ENCODE results near the gene WNT10A.
"Not testable (repeated sequence)": the region's sequence is repeated elsewhere in the genome, so short reads cannot be mapped to it uniquely, and the experiment has no call there.

Gene WNT10A

GRCh38 chr2:218894880-218895157 is 14.2 kb downstream of the WNT10A start:
- no peak for DNase-seq

- no peak for DNase-seq
These were observed 14.7 kb downstream of the WNT10A start for GRCh38 chr2:218895326-218895725.

- no peak for DNase-seq
These were observed 15.3 kb downstream of the WNT10A start for GRCh38 chr2:218895759-218896500.

GRCh38 chr2:218896501-218897393 is 16.1 kb downstream of the WNT10A start:
- peak; percentile 55 for DNase-seq

GRCh38 chr2:218897394-218898108 is 16.9 kb downstream of the WNT10A start:
- DNase-seq = no peak

- peak; percentile 72 for DNase-seq
These were observed 17.6 kb downstream of the WNT10A start for GRCh38 chr2:218898109-218898878.

GRCh38 chr2:218899147-218899546 is 18.5 kb downstream of the WNT10A start:
- no peak for DNase-seq

GRCh38 chr2:218902427-218902826 is 21.8 kb downstream of the WNT10A start:
- DNase-seq = no peak

- DNase-seq = no peak
These were observed 23.5 kb downstream of the WNT10A start for GRCh38 chr2:218904176-218904575.

- peak; percentile 88 for DNase-seq
These were observed 28.3 kb downstream of the WNT10A start for GRCh38 chr2:218908721-218909619.

- DNase-seq = no peak
These were observed 30.1 kb downstream of the WNT10A start for GRCh38 chr2:218910741-218911140.

GRCh38 chr2:218920504-218920903 is 39.9 kb downstream of the WNT10A start:
- DNase-seq = no peak

- DNase-seq = no peak
These were observed 44.1 kb downstream of the WNT10A start for GRCh38 chr2:218924757-218925156.

- no peak for DNase-seq
These were observed 44.8 kb downstream of the WNT10A start for GRCh38 chr2:218925434-218925833.

- no peak for DNase-seq
These were observed 46.8 kb downstream of the WNT10A start for GRCh38 chr2:218927422-218927821.

GRCh38 chr2:218927876-218928275 is 47.2 kb downstream of the WNT10A start:
- DNase-seq = no peak

GRCh38 chr2:218930488-218930887 is 49.8 kb downstream of the WNT10A start:
- not testable (repeated sequence) for DNase-seq

- DNase-seq = not testable (repeated sequence)
These were observed 51.1 kb downstream of the WNT10A start for GRCh38 chr2:218931751-218932150.

All from left hindlimb (tissue), 1 donor.